ENCODE results near the gene ADISSP.

GRCh38 chr20:3706774-3707507, 60.6 kb downstream of the ADISSP start:
- TF ChIP-seq CTCF (IDR thresholded peaks at IDR 0.05) (no peak), ZFX (IDR thresholded peaks at IDR 0.05; ENCODE audit: borderline replicate concordance) (no peak)
